Astrocyte (in vitro differentiated cells and primary cell): ENCODE data around the gene MXRA8.

ENCODE experiments used
- CTCF ChIP-seq: IDR thresholded peaks from 2 replicates; pipeline ENCODE4 v1.5.1; 2011; ENCODE audit warnings: low read depth, mild to moderate bottlenecking, inconsistent platforms, low read length, moderate library complexity; ENCODE audit not compliant: insufficient read depth
- EZH2 ChIP-seq: IDR thresholded peaks from 2 replicates; pipeline ENCODE4 v1.6.1; 2012; ENCODE audit warnings: mild to moderate bottlenecking, low read length, inconsistent platforms; ENCODE audit not compliant: insufficient read depth

GRCh38 chr1:1317420-1317819 is 40.9 kb downstream of the MXRA8 start:
- TF ChIP-seq CTCF (no peak), EZH2 (no peak)
